SW480 (cell line): ENCODE measurements around the gene SLC10A3.

Experiments
- DNase-seq: peaks from one replicate; pipeline ENCODE4 v3.0.0-alpha.2; 2016; ENCODE audit warnings: low spot score

Gene SLC10A3

DNA sequence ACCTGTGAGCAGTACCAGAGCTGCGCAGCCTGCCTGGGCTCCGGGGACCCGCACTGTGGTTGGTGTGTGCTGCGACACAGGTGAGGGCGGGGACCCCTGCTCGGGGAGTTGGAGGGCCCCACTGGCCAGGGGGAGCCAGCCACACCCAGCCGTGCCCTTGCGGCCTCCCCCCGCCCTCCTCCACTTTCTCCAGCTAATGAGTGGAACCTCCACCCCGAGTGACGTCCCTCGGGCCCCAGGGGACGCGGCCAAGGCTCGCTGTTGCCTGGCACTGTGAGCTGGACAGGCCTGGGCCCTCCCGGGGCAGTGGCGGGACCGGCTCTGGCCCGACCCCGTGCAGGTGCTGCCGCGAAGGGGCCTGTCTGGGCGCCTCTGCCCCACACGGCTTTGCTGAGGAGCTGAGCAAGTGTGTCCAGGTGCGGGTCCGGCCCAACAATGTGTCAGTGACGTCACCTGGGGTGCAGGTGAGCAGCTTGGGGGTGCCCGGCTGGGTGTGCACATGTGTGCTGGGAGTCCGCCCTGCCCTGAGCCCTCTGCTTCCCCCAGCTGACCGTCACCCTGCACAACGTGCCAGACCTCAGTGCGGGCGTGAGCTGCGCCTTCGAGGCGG is 26.7 kb downstream of the SLC10A3 start:
- no peak for DNase-seq

DNA sequence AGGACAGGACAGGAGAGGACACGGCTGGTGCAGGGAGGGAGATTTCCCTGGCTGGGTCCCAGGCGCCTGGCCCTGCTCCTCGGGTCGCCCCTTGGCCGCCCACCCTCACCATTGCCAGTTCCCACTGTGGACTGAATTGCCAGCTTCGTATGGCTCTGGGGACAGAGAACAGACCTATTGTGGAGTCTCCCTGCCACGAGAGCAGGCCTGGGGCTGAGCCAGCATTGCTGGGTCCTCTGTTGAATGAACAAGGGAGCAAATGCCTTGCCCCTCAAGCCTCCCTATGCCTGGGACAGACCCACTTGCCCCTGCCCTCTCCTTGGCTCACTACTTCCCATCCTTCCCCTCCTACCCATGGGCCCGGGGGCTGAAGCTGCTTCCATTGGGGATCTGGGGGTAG is 28.0 kb downstream of the SLC10A3 start:
- DNase-seq: no peak

DNA sequence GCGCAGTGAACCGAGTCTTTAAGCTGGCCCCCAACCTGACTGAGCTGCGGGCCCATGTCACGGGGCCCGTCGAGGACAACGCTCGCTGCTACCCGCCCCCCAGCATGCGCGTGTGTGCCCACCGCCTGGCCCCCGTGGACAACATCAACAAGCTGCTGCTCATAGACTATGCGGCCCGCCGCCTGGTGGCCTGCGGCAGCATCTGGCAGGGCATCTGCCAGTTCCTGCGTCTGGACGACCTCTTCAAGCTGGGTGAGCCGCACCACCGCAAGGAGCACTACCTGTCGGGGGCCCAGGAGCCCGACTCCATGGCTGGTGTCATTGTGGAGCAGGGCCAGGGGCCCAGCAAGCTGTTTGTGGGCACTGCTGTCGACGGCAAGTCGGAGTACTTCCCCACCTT is 30.1 kb downstream of the SLC10A3 start:
- no peak for DNase-seq

DNA sequence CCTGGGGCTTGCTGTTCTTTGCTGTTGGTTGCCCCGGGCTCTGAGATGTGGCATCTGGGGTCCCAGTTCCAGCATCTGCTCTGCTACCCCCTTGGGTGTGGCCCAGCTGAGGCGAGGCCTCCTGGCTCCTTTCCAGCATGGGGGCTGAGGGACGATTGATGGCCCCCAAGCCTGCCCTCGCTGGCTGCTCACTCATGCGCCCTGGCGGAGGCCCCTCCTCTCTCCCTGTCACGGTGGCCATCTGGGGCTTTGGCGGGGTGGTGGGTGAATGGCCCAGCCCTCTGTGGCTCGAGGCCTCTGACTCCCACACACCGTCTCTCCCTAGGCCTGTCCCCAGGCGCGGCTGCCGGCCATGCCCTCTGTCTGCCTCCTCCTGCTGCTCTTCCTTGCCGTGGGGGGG is 30.6 kb downstream of the SLC10A3 start:
- no peak for DNase-seq

DNA sequence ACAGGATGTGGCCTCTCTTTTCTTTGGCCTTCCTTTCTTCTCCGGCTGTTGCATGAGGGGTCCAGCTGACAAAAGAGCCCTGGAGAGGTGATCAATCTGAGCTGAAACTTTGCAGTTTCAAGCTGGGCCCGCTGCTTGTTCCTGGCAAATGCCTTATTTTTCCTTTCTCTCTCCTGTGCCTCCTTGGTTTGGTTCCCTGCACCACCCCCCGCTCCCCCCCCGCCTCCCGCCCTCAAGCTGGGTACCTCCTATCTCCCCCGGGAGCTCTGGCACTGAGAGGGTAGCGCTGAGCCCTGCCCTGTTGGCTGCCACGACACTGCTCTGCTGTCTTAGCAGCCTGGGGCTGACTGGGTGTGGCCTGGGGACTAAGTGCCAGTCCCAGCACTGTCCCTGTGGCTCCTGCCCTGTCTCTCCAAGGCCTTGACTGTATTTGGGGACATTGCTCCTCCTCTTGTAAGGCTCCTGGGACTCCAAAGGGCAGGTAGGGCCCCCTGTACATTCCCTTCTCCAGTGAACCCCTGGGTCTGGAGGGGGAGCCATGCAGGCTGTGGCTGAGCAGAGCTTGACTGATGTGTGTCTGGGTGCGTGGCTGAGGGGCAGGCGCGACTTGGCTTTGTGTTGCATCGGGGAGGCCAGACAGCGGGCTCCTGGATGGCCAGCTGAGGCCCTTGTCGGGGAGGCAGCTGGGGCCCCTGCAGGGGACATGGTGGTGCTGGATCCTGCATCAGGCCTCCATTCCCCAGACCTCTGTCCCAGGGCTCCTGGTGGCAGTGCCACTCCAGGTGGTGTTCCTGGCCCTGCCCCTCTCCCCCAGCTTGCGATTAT is 31.3 kb downstream of the SLC10A3 start:
- DNase-seq: peak; percentile 60

DNA sequence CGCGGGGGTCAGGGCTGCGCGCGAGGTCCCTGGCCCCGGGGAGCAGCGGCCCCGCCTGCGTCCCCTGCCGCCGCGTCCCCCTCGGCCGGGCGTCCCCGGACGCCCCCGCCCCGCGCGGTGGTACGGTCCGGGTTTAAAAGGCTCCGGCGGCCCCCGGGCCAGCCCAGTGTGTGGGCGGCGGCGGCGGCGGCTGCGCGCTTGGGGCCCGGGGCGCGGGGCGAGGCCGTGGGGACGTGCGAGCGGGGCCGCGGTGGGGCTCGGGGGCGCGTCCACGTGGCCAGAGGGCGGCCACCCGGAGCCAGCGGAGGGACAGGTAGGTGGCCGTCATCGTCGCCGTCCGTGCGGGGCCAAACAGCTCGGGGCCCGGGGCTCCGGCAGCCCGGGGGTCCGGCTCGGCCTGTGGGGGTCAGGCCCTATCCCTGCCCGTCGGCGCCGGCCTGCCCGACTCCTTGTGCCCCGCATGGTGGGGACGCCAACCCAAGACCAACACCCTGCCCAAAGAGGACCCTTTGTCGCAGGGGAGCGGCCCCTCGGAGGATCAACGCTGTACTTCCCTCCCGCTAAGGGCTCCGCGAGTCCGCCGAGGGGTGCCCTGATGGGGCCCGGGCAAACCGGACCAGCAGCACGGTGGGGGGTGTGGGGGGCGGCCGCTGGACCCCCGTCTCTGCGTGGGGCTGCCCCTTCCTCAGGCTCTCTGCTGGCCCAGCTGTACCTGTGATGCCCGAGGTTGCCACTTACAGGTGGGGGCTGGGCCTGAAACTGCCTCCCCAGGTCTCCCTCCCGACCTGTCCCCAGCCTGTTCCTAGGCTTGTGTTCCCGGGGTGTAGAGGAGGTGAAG is 32.1 kb downstream of the SLC10A3 start, which contains the start of gene PLXNA3:
Gene PLXNA3, plus strand, starts transcription at position 166 of the 838 bp plus-strand sequence. CDS start 1,903 bp downstream, outside the sequence.
- DNase-seq: peak; percentile 30

DNA sequence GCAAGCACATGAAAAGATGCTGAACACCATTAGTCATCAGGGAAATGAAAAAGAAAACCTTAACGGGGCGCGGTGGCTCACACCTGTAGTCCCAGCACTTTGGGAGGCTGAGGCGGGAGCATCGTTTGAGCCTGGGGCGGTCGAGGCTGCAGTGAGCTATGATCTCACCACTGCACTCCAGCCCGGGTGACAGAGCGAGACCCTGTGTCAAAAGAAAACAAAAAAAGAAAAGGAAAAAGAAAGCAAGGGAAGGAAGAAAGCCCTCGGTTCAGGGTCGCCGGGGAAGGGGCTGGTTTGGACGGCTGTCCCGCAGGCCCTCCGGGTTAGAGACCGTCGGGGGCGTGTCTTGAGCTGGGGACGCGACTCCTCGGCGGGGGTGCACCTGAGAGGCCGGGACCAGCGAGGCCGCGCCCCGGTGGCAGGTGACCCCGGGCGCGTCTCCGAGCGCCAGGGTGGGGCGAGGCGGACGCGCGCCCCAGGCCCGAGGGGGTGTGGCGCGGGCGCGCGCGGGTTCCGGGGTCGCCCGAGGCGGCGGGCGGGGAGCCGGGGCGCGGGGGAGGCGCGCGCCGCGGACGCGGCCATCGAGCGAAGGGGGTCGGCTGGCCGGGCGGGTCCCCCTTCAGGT is 32.8 kb downstream of the SLC10A3 start:
- DNase-seq: peak; percentile 58

DNA sequence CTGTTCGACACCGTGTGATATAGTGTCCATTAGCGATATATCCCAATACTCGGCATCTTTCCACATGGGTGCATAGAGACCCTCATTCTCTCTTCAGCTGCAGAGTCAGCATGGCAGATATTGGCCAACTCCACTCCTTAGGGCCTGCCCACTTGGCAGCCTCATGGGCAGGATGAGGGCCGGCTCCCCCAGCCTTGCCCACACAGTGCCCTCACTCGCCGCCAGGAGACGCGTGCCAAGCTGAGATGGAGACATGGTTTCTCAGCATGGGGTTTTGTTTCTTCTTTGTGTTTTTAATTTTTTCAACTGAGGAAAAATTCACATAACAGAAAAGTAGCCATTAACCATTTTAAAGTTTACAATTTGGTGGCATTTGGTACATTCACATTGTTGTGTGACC is 37.6 kb downstream of the SLC10A3 start:
- DNase-seq: no peak

DNA sequence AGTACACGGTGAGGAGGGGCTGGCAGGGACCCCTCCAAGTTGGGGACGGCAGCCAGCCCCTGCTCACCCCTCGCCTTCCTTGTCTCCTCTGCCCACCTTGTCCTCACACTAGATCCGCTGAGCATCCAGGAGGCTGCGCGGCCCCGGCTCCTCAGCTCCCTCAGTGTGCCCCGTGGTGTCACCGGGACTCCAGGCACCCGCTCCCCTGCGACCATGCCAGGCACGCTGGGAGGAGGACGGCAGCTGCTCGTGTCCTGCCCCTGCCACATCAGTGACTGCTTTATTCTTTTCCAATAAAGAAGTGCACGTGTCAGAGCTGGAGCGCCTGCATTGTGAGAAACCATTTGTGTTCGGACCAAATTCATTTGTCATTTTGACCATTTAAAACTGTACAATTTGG is 40.1 kb downstream of the SLC10A3 start:
- no peak for DNase-seq

DNA sequence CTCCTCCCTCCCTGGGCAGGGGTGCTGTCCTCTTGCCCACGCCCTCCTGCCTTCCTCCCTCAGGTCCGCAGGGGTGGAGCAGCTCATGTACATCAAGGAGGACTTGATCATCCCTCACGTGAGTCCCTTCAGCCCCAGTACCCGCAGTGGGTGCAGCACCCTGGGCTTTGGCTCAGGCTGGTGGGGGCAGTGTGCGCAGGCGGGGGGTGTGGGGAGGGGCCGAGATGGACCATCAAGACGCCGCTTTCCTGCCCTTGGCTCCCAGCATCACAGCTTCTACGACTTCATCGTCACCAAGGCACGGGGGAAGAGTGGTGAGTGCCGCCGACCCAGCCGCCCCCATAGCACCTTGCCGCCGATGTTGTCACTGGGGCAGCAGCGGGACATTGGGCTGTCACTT is 40.8 kb downstream of the SLC10A3 start:
- no peak for DNase-seq

DNA sequence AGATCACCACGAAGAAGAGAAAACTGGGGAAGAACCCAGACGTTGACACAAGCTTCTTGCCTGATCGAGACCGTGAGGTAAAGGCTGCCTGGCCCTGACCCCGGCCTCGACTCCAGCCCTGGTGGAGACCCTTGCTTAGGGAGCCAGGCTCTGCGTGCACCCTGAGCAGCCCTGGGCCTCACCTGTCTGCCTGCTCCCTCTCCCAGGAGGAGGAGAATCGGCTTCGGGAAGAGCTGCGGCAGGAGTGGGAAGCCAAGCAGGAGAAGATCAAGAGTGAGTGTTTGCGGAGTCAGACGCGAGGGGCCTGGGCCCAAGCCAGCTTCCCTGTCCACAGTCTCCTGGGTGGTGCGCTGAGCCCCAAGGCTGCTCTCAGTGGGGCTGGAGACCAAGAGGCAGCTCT is 41.9 kb downstream of the SLC10A3 start:
- no peak for DNase-seq

DNA sequence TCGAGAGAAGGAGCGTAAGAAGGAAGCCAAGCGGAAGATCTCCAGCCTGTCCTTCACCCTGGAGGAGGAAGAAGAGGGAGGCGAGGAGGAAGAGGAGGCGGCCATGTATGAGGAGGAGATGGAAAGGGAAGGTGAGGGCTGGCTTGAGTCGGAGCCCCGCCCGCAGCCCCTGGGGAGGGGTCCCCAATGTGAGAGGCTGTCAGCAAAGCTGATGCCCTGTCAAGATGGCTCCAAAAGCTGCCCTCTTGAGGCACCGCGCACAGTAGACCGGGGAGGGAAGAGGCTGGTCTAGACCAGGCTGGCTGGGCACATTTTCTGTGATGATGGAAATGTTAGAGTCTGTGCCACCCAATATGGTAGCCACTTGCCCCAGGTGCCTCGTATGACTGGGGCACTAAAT is 44.0 kb downstream of the SLC10A3 start:
- DNase-seq: no peak

DNA sequence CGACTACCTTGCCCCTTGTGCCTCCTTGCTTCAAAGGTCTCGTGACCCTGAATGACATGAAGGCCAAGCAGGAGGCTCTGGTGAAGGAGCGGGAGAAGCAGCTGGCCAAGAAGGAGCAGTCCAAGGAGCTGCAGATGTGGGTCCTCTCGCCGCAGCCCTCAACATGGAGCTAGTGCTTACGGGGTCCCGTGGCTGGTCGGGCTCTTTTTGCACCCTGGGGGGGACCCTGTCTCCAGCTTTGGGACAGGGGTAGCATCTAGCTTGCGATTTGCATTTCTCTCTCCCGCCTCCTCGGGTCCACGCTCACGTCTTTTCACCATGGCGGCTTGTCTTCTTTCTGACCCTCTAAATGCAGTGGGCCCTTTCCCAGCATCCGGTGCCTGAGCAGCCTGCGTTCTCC is 44.7 kb downstream of the SLC10A3 start:
- DNase-seq: no peak

DNA sequence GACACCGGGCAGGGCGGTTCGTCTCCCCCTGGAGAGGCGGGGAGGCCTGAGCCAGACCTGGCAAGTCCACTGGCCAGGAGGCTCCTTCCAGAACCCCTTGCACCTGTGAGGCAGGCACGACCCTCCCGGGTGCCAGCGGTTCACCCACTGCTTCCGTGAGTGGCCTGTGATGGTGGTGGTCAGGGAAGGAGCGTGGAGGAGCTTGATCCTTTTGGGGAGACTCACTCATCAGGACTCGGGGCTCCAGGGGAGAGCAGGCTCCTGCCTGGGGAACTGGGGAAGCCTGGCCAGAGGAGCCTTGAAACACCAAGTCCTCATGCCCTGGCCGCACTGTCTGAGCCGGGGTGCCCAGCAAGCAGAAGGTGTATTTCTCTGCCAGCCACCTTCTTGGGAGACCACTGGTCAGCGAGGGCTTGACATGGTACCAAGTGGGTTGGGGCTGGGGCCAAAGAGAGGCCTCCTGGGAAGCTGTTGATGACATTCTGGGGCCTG is 45.6 kb downstream of the SLC10A3 start:
- no peak for DNase-seq

DNA sequence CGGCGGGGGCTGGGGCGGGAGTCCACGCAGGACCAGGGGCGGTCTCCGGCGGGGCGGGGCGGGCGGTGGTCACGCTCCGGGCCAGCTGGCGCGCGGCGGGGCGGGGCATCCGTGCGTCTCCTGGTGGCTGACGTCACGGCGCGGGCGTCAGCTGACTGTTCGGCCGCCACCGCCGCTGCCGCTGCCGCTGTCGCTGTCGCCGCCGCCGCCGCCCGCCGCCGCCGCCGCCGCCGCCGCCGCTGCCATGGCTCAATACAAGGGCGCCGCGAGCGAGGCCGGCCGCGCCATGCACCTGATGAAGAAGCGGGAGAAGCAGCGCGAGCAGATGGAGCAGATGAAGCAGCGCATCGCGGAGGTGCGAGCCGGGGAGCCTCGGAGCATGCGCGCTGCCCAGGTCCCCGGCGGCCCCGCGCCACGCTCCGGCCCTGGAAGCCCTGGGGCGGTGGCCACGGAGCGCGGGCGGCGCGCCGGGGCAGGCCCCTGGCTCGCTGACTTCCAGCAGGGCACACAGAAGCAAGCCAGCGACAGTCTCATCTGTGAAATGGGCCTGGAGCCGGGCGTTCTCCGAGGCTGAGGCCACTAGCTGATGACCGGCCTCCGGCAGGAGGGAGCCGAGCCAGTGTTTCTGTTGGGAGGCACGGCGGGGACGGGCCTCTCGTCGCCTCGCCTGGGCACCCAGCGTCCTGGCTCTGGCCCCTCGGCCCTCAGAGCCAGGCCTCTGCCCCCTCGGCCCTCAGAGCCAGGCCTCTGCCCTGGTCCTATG is 46.3 kb downstream of the SLC10A3 start, which contains the start of gene FAM50A:
Gene FAM50A, plus strand, starts transcription at position 150 of the 763 bp plus-strand sequence. Its CDS starts 95 bp downstream, at position 245.
- DNase-seq: peak; percentile 50

DNA sequence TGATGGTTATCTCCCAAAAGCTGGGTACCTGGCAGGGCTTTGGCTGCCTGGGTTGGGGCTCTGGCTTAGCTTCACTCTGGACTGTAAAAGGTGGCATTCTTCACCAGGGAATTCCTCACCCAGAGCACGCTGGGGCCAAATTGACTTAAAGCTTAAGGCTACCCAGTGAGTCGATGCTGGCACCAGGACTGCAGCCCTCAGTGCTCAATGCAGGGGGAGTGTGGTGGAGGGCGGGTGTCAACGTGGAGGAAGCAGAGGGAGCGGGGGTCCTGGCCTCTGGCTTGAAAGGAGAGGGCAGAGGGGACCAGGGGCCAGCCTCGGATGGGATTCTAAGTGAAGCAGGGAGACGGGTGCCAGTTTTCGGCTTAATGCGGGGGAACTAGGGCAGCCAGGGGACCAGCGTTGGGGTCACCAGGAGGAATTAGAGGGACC is 46.9 kb downstream of the SLC10A3 start:
- DNase-seq: no peak

DNA sequence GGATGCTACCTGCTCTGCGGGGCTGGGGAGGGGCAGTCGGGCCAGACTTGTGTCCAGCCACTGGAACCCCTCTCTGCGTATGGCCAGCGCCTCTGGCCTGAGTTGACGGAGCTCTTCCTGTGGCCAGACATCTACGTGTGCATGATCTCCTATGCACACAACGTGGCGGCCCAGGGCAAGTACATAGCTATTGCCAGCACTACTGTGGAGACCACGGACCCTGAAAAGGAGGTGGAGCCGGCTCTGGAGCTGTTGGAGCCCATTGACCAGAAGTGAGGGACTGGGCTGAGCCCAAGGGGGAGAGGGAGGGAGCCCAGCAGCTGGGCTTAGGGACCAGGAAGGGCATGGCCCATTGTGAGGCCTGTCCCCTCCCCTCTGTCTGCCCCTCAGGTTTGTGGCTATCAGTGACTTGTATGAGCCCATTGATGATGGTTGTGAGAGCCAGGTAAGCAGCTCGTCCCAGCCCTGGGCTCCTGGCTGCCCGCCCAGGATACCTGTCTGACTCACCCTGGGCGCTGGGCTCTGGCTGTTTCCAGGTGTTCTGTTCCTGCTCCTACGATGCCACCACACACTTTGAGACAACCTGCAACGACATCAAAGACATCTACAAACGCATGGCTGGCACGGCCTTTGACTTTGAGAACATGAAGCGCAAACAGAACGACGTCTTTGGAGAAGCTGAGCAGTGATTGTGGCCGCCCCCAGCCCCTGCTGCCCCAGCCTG is 48.3 kb downstream of the SLC10A3 start:
- no peak for DNase-seq

DNA sequence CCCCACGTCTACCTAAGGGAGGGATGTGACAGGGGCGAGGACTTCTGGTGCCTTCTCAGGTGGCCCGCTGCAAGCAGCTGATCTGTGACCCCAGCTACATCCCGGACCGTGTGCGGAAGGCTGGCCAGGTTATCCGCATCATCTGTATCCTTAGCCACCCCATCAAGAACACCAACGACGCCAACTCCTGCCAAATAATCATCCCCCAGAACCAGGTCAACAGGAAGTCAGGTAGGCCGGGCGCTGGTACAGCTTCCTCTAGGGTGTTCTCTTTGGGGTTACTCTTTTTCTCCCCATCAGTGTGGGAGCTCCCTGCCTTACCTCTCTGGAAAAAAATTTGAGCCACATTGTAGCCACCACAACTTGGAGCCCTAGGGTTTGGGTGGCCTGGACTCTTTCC is 48.9 kb downstream of the SLC10A3 start:
- no peak for DNase-seq

DNA sequence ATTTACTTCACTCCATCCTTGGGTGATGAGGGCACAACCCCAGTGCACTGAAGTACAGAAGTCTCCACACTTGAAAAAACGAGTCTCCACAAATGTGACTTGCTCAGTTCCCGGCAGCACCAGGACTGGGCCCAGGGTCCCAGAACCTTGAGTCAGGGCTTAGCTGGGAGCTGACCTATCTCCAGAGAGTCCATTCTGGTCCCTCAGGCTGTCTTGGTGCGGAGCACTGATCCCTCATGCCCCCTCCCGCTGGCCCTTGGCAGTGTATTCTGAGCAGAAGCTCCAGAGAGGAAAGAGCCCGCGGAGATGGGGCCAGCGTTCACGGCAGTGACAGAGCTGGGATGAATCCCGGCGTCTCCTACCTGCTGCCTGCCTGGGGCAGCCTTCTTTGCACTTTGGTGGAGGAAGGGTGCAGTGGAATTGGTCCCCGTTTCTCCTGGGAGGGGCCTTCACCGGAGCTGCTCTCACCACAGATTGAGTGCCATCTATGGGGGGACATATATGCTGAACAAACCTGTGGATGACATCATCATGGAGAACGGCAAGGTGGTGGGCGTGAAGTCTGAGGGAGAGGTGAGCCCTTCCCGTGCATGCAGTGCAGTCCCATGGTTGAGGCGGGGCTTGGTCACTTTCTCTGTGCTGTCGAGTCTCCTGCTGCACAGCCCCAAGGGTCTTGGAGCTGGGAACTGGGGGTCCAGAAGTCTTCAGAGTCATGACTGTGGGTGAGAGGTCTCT is 49.6 kb downstream of the SLC10A3 start:
- no peak for DNase-seq

DNA sequence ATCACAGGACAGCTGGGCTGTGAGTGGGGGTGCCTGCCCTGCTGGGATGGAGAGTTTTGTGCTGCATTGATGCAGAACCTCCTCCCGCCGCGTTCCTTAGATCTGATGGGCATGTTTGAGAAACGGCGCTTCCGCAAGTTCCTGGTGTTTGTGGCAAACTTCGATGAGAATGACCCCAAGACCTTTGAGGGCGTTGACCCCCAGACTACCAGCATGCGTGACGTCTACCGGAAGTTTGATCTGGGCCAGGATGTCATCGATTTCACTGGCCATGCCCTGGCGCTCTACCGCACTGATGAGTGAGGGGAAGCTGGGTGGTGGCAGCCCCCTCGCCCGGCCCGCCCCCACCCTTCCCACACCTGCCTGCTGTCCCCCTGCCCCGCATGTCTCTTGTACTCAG is 50.6 kb downstream of the SLC10A3 start:
- no peak for DNase-seq
